IMR-90 (cell line): ENCODE data around the gene RGPD3.
"Not testable (repeated sequence)": the region's sequence is repeated elsewhere in the genome, so short reads cannot be mapped to it uniquely, and the experiment has no call there.

Experiments used
- CTCF ChIP-seq: conservative IDR thresholded peaks from 2 replicates; pipeline ENCODE4 v1.5.1; 2012; ENCODE audit warnings: mild to moderate bottlenecking, low read depth, low read length, improper control_type of control experiment
- RFX5 ChIP-seq: IDR thresholded peaks from 2 replicates; pipeline ENCODE4 v1.8.0; 2012; ENCODE audit warnings: low read depth, mild to moderate bottlenecking, low read length, moderate library complexity

DNA sequence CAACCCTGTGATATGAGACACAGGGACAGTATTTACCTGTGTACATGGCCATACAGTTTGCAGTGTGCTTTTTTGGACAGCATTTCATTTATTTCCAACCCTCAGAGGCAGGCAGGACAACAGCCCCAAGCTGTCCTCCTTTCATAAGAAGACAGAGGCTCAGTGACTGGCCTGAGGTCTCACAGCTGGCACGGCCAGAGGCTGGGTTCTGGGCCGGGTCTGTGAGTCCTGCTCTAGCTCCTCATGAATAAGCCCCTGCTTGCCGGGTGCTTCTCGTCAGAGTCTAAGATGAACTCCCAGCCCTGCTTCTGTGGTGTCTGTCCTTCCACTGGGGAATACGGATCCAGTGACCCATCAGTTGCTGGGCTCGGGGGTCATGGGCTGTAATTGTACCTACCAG lies 21.5 kb upstream of the RGPD3 start:
- not testable (repeated sequence) for TF ChIP-seq CTCF, RFX5
